HG03457 (cell line): ENCODE results near the gene KCTD20.
A peak's percentile ranks its signal among the peaks of the same experiment; 100 is the strongest.
"Not testable (repeated sequence)": the region's sequence is repeated elsewhere in the genome, so short reads cannot be mapped to it uniquely, and the experiment has no call there.

Experiments
- ATAC-seq: cut with Tn5 transposase; IDR thresholded peaks from one replicate; pipeline ENCODE4 v1.9.1; 2021; ENCODE audit warnings: moderate number of reproducible peaks; ENCODE audit not compliant: unreplicated experiment

The KCTD20 gene

DNA sequence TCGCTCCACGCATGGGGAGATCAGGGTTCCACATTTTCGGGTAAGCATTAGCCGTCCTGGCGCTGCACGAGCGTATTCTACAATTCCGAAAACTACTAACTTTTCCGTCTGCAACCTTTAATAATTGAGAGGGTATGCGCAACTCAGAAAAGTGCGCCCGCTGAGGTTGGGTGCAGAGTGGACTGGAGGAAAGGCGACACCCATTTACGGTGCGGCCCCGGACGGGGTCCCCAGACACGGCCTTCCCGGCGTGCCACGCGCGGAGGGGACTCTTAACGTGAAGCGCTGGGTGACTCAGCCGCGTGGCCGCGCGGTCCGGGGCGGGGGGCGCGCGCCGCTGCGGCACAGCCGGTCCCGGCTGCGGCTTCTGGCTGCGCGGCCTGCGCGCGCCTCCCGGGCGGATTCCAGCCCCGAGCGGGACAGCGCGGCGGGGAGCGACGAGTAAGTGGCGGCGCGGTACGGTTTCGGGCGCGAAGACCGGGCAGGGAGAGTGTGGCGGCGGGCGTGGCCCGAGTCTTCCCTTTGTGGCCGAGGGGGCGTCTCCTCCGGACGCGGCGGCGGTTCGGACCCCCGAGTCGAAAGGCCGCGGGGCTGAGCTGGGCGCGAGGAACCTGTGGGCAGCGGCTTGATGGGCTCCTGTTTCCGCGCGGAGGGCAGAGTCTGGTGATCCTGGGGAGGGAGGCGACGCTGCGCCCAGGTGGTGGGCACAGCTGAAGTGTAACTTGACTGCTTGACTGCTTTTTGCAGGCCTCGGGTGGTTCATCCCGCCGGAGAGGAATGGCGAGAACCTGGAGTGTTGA lies at the start of gene KCTD20, which contains the start of gene PXT1:
TSS of gene KCTD20 (plus strand) at position 330 of the 800 bp plus-strand sequence. CDS start 27,098 bp downstream, outside the sequence.
TSS of gene PXT1 (minus strand) at position 184 of the 800 bp plus-strand sequence. CDS start 16,772 bp downstream, outside the sequence.
- ATAC-seq: peak; percentile 72

DNA sequence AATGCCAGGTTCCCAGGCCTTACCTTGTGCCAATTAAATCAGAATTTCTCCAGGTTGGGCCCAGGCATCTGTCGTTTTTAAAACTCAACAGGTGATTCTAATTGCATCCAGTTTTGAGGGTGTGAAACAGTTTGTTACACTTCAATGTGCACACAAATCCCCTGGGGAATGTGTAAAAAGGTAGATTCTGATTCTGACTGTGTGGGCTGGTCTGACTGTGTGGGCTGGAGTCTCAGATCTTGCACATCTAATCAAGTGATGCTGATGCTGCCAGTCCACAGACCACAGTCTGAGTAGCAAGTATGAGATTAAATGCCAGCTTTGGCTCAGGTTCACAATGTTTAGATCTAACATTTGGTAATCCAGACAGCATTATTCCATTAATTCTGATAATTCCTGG lies 42.8 kb upstream of the KCTD20 start:
- no peak for ATAC-seq

DNA sequence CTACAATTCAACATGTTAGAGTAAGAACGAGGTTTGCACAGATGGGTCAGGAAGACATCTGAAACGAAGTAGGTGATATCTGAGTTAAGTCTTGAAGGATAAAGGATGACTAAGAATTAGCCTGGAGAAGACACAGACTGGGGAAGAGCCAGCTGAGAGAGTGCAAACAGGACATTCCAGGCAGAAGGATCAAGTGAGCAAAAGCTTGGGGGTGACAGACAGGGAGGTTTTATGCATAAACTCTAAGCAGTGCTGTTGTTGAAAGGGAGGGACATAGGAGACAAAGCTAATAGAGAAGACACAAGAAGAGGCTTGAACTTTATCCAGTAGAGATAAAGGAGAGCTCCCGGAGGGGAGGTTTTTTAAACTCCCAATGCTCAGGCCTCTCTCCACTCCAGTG lies 40.3 kb upstream of the KCTD20 start:
- ATAC-seq: no peak

DNA sequence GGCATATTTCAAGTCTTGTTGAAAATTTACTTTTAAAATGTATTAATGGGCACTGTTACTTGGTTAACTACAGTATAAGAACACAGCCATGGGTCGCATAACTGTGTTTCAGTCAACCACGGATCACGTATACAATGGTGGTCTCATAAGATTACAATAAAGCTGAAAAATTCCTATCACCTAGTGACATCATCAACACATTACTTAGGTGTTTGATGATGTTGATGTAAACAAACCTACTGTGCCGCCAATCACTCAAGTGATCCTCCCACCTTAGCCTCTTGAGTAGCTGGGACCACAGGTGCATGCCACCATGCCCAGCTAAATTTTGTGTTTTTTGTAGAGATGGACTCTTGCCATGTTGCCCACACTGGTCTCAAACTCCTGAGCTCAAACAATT lies 38.6 kb upstream of the KCTD20 start:
- ATAC-seq: no peak

DNA sequence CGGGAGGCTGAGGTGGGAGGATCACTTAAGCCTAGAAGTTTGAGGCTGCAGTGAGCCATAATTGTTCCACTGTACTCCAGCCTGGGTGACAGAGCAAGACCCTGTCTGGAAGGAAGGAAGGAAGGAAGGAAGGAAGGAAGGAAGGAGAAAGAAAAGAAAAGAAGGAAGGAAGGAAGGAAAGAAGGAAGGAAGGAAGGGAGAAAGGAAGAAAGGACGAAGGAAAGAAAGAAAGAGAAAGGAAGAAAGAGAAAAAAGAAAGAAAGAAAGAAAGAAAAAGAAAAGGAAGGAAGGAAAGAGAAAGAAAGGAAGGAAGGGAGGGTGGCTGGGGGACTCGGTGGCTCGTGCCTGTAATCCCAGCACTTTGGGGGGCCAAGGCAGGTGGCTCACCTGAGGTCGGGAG lies 33.1 kb upstream of the KCTD20 start:
- ATAC-seq: not testable (repeated sequence)

DNA sequence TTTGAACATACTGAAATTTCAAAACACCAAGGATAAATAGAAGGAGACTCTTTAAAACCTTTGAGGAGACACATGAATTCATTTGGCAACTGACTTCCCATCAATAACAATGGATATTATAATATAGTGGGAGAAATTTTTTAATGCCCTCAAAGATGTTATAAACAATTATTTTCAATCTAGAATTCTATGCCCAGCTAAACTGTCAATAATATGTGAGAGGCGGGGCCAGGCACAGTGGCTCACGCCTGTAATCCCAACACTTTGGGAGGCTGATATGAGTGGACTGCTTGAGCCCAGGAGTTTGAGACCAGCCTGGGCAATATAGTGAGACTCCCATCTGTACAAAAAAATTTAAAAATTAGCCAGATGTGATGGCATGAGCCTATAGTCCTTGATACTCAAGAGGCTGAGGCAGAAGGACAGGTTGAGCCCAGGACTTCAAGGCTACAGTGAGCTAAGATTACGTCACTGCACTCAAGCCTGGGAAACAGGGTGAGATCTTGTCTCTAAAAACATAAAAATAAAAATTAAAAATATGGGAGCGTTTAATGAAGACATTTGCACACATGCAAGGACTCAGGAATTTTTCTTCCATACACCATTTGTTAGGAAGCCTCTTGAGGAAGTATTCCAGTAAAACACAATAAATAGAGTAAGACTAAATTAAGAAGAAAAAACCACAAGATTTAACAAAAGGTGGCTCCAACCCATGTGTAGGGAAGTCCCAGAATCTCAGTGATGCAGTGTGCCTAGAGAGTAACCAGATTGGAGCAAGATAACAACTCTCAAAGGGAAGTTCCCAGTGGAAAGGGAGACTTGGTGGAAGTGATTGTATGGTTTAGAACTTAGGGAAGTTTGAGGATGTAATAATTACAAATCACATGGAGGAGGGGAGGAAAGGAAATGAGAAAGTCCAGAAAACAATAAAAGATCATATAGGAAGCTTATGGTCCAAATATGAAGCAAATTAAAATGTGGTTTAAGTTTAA lies 29.0 kb upstream of the KCTD20 start:
- no peak for ATAC-seq

DNA sequence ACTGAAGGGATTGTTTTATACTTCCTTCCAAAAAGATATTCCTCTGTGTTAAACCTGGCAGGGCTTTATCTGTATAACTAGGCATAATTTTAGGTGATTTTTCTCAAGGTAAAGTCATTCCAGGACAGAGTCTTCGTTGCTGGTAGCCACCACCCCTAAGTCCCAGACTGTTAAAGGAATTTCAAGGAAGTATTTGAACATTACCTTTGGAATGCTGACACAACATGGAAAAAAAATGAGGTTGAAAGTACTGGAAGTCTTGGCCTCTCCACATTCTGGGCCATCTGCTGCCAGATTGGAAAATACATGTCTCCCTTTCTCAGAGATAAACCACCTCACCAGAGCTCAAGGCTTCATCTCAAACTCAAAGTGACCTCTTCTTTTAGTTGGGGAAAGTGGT lies 28.3 kb upstream of the KCTD20 start:
- no peak for ATAC-seq

DNA sequence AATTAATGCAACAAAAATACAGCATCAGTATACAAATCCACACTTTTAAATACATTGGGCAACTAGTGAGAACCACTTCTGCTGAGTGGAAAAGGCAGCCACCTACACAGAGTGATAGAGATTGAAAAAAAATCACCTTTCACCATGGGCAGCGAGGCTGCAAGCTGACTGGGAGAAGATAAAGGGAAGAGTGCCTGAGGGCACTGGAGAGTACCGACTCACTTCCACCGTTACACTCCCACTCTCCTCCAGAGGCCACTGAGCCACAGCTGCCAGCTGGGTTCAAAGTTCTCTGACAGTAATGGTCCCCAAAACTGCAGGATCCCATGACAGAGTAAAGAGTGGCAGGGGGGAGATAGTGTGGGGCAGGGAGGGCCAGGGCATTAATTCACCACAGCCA lies 24.2 kb upstream of the KCTD20 start:
- ATAC-seq: no peak

DNA sequence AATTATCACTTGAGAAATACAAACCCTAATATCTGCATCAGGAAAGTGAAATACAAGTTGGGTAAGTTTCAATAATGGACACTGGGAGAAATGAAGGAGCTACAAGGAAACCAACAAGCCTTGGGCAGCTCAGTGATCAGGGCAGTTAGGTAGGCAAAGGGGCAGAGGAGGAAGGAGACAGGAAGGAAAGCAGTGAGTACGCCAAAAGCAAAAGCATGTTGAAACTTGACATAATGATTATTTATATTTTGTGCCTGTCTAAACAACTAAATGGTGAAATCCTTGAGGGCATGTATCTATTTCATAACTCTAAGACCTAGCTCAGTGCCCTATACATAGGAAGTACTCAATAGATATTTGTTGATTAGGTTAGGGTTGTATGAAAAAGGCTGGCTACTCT lies 23.5 kb upstream of the KCTD20 start:
- ATAC-seq: no peak

DNA sequence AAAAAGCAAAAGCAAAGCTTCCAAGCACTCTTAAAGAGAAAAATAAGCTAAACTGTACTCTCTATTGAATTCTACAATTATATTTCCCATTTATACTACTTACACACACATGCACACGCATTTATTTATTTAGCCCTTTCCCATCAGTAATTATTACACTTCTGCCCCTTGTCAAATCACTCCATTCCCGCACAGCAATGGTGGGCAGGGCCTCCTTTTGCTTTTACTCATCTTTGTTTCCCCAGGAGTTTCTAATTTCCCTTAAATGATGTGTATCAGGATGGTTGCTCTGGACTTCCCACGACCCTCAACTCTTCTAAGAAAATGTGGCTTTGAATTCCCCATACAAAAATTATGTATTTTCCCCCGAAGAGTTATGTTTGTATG lies 20.1 kb upstream of the KCTD20 start:
- no peak for ATAC-seq

DNA sequence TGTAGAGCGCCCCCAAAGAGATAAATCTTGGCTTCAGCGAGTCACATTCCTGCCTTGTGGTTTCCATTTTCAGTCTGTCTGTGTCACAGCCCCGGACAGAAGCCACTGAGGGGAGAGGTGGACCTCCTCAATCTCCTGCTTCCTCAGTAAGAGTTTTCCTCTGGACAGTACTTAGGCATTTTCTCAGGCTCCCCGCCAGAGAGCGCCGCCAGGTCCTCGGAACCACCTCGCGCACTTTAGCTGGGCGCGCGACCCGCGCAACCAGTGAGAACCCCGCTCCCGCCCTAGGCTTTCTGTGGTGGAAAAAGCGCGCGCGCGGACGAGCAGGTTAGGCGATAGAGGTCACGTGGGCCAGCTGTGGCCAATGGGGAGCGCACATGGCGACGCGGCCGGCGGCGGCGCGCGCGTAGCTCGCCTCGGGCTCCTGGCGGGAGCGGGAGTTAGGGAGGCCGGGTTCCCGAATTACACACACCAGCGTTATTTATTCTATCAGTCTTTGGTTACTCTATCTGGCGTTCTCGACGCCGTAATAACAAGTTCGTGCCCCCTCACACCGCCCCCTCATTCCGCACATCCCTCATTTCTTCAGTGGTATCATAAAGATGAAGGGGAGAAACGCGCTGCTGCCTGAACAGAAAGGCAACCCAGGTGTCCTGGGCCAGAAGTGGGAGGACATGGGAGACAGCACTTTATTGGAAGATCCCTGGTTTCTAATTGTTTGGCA lies 19.5 kb upstream of the KCTD20 start:
- peak; percentile 82 for ATAC-seq

DNA sequence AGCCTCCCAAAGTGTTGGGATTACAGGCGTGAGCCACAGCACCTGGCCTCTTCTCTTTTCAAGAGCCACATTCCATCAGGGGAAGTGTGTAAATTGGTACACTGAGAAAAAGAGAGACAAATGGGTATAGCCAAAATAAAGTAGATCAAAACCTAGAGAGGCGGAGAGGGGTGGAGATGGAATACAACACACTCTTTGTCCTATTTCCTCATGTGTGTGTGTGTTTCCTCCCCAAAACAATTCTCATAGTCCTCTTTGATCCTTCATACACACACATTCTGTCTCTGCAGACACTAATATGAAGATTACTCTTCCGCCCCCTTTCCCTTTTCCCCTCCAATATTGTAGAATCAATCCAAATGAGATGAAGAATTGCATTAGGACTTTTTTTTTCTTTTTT lies 16.2 kb upstream of the KCTD20 start:
- no peak for ATAC-seq

DNA sequence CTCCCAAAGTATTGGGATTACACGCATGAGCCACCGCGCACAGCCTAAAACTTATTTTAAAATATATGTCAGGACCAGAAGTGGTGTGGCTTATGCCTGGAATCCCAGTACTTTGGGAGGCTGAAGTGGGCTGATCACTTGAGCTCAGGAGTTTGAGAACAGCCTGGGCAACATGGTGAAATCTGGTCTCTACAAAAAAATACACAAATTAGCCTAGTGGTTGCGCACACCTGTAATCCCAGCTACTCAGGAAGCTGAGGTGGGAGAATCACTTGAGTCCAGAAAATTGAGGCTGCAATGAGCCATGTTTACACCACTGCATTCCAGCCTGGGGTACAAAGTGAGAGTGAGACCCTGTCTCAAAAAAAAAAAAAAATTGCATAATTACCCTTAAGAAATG lies 13.9 kb upstream of the KCTD20 start:
- ATAC-seq: no peak

DNA sequence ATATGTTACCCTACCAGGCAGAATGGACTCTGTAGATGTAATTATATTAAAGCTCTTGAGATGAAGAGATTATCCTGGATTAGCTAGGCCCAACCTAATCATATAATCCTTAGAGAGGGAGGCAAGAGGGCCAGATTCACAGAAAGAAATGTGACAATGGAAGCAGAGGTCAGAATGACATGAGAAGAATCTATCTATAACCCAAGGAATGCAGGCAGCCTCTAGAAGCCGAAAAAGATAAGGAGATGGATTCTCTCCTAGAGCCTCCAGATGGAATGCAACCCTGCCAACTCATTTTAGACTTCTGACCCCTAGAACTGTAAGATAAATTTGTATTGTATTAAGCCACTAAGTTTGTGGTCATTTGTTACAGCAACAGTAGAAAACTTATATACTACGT lies 12.4 kb upstream of the KCTD20 start:
- no peak for ATAC-seq

DNA sequence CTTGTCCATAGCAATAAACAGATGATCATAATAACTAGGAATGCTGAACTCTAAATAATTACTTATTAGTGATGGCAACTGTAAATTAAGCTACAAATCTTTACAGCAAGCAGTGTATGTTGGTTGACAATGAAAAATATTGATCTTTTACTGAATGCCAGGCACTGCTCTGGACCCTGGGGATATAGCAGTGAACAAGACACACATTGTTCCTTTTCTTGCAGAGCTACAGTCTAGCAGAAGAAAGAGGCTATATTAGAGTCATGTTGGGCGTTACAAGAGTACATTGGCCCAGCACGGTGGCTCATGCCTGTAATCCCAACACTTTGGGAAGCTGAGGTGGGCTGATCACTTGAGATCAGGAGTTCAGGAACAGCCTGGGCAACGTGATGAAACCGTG lies 11.6 kb upstream of the KCTD20 start:
- no peak for ATAC-seq

DNA sequence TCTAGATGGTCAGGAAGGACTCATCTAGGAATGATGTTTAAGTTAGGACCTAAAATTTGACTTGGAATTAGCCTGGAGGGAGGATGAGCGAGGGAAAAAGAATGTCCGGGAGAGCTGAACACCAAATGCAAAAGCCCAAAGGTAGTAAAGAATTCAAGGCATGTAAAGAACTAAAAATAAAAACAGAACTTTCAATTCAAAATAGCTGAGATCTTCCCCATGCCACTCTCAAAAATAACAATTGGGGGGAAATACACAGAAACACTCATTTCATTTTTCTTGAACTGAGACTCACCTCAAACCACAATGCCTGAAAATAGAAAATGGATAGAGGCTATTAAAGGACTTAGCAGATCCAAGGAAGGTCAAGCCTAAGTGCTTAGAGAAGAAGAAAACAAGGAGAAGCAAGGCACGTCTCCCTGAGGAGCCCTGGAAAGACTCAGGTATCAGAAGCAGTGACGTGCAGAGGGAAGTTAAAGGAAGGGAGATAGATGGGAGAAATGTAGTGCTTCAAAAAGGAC lies 10.6 kb upstream of the KCTD20 start:
- ATAC-seq: no peak

DNA sequence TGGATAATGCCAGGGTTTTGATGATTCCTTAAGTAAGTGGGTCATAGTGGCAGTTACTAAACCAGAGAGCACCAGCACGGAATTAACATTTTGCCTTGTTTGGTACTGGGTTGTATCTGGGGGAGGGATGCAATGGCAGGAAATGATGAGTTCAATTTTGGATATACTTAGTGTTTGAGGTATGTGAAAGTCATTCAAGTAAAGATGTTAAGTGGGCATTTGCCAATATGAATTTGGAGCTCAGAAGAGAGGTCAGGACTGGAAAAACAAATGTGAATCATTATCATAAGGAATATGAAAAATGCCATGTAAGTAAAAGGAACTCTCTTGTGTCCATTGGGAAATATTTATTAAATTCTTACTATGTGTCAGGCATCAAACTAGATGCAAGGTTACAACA lies 6.3 kb upstream of the KCTD20 start:
- no peak for ATAC-seq

DNA sequence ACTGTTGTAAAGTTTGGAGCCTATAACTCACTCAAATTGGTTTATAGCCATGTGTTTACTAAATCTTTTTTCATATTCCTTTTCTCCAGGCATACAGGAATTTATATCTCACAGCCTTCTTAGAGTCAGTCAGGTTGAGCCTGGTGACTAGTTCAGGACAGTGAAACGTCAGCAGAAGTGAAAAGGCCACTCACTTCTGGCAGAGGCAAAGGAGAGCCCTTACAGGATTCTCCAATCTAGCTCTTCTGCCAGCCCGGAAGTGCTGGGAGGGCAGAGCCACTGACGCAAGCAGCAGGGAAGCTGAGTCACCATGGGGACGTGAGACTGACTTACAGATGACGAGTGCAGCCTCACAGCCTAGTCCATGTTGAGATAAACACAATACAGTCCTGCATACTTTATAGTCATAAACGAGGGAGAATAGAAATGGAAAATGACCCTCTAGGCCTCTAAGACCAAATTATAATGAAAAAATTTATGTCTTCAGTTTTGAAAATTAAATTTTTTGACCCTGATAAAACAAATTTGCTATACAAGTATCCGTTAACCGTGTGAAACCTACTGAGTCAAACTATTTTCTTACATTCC lies 1.4 kb upstream of the KCTD20 start:
- ATAC-seq: no peak

DNA sequence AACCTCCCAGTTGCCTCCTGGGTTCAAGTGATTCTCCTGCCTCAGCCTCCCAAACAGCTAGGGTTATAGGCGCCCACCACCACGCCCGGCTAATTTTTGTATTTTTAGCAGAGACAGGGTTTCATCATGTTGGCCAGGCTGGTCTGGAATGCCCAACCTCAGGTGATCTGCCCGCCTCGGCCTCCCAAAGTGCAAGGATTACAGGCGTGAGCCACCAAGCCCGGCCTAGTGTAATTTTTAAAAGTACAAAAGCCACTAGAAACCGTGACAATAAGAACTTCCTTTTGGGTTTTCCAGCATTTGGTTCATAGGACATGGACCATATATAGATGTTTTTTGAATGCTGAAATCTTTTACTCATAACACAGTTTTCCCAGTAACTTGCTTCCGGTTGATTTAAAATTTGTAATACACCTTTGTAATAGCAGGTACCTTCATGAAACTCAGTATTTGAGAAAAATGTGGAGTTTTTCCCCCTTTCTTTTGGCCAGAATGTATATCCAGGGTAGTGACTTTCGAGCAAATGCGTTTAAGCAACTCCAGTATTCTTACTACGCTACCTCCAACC lies 613 bp upstream of the KCTD20 start:
- no peak for ATAC-seq
